ENCODE data around the gene BEAN1.

BEAN1 gene

DNA sequence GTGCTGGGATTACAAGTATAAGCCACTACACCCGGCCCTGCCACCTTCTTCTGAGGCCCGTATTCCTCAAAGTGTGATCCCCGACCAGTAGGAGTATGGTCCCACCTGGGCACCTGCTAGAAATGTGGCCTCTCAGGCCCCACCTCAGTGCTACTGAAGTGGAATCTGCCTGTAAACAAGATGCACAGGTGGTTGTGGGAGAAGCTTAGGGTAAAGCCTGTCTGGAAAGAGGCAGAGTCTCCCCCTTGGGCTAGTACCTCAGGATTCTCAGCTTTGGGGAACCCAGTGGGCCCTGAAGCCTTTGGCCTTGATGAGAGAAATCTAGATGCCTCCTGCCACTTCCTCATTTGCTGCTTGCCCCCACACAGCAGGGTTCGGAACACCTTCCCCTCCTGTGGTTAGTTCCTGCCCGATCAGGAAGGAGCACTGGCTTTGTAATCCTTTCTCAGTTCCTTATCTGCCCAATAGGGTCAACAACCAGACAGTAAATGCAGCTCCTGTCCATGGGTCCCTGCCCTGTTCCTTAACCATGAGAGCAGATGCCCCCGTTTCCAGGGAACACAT is 97.6 kb downstream of the BEAN1 start:
- DNase-seq: no peak

- DNase-seq: no peak
These were observed 98.5 kb downstream of the BEAN1 start for GRCh38 chr16:66525396-66526180.

DNA sequence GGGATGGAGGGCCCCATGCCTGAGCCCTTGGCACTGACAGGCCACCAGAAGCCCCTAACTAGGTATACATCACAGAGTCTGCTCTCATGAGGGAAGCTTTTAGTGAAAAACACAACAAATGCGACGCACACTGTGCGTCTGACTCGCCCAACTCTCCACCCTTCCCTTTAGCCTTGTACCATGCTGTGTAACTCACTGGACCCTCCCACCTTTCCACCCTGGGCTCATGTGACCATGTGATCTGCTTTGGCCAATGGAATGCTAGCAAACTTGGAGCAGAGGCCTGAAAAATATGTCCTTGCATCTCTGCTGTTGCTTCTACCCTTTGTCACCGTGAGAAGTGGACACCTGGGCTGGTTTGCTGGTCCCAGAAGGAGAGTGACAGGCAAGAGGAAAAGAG is 101.2 kb downstream of the BEAN1 start:
- no peak for DNase-seq

GRCh38 chr16:66529475-66529874 is 102.4 kb downstream of the BEAN1 start:
- DNase-seq: no peak
